Pancreas (tissue), 10 donors: ENCODE results near the gene PTH1R. TPM values are rescaled to one million over a fixed set of nuclear protein-coding genes. Genes with fewer than 3 reads are reported as not detected.

Source experiments
- ATAC-seq, 4 donors: fragments of 200-7000 bp; cut with Tn5 transposase; one replicate each; pipeline versions ENCODE4 v1.8.0 to v1.9.1; 2020; ENCODE audit warnings: mild to moderate bottlenecking in 4 of 4, moderate library complexity in 4 of 4
- DNase-seq, 6 donors: peaks; one replicate each; pipeline ENCODE4 v3.0.0-alpha.2; 2020
- FAIRE-seq: peaks from 2 replicates; lab custom pipeline; 2012; peaks lifted over from hg19 to GRCh38; lab: Jason Lieb, UNC
- H3K27ac ChIP-seq, 4 donors: fragments of 200-600 bp; sonication (generic); 1 replicate in 3 of 4; 2 replicates in 1 of 4; pipeline versions ENCODE4 v1.5.0 to v1.8.0; 2020
- H3K27me3 ChIP-seq, 4 donors: fragments of 200-600 bp; one replicate each; pipeline ENCODE4 v1.8.0; 2021
- H3K36me3 ChIP-seq, 3 donors: fragments of 200-600 bp; sonication (generic) in 1 of 3; one replicate each; pipeline versions ENCODE4 v1.5.0 to v1.8.0; 2020 to 2021
- H3K4me1 ChIP-seq, 3 donors: fragments of 200-600 bp; one replicate each; pipeline ENCODE4 v1.8.0; 2021
- H3K4me3 ChIP-seq, 4 donors: fragments of 200-600 bp; sonication (generic) in 2 of 4; one replicate each; pipeline versions ENCODE4 v1.5.0 to v1.8.0; 2020 to 2021
- H3K9me3 ChIP-seq, 4 donors: fragments of 200-600 bp; one replicate each; pipeline ENCODE4 v1.8.0; 2021
- whole genome bisulfite sequencing, 2 donors: extraction: QIAGEN DNeasy Blood & Tissue Kit; methylation state at CpG; one replicate each; pipeline ENCODE4 v1.1.7; 2013; 5-methylcytosine and 5-hydroxymethylcytosine counted together
- intact Hi-C, 3 donors: fragments of 100-400 bp; cut with DNase I; formaldehyde crosslinking; loops; one replicate each; pipeline versions ENCODE4 v1.11.1 to v1.14.2; 2022
- polyA plus RNA-seq, 2 donors: library from polyadenylated mRNA; stranded (reverse); fragments of 200-250 nt; gene quantifications; one replicate each; pipeline ENCODE4 v1.2.3, GENCODE V29; 2013
- total RNA-seq, 6 donors: library from RNA; stranded (reverse); fragmentation: NEBNext Ultra II Directional in 4 of 6; extraction: Animal tissue kit (Norgen Biotek cat#: 25700) in 4 of 6; gene quantifications; one replicate each; pipeline versions ENCODE4 v1.2.1 to v1.2.4, GENCODE V29; 2021 to 2023
- TF ChIP-seq, protein P1 (sequence below), 4 donors: fragments of 200-600 bp; sonication (generic) in 3 of 4; IDR thresholded peaks; one replicate each; pipeline versions ENCODE4 v1.5.0 to v1.8.0; 2021; ENCODE audit warnings: antibody characterized with exemption in 4 of 4
- donor health status: healthy with polysubstance abuse.
- donor health status: DM: no; HTN: no; CAD: no; lungs with moderate emphysema.
- donor health status: DM: no; HTN: no; CAD: no.
- donor health status: control.
- donor health status: control.
- donor health status: Bipolar disorder and iron deficiency.
- donor health status: DM: yes; HTN: yes; CAD: no.
- donor health status: DM: no; HTN: no; CAD: no.
- donor health status: DM: no; HTN: no; CAD: no.
- donor health status: DM: yes; HTN: yes; CAD: no.

The PTH1R gene
- total and polyA plus RNA-seq, 8 donors = 0.49 to 34.8 (median 2.0) TPM

DNA sequence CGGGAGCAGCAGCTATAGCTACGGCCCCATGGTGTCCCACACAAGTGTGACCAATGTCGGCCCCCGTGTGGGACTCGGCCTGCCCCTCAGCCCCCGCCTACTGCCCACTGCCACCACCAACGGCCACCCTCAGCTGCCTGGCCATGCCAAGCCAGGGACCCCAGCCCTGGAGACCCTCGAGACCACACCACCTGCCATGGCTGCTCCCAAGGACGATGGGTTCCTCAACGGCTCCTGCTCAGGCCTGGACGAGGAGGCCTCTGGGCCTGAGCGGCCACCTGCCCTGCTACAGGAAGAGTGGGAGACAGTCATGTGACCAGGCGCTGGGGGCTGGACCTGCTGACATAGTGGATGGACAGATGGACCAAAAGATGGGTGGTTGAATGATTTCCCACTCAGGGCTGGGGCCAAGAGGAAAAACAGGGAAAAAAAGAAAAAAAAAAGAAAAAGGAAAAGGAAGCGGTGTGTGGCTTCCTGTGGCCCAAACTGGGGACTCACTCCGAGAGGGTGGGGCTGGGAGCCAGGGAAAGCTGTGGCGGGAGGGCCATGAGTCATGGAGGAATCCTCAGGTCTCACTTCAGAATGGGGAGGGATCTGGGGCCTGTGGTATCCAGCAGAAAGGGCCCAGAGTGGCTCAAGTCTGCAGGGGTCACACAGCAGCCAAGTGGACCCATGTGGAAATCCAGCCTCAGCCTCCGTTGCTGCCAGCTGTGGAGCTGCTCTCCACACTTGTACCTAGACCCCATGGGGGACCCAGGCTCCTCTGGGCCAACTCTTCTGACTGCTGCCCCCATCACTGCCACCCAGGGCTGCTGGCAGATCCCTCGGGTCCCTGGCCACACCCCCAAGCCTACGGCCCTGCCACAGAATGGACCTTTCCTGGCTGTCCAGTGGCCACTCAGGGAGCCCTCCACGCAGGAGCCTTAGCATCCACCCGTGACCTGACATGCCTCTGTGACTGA lies 26.1 kb downstream of the PTH1R start:
- H3K4me3 ChIP-seq = no peak overlapping the region
- DNase-seq (peak in 2 of 6 donors; percentile 47 to 55), FAIRE-seq (no peak), ATAC-seq (no peak)
- H3K27ac ChIP-seq = no peak overlapping the region
- intact Hi-C loops = loop anchor here in 1 of 3 donors (10.0 kb wide), 1 partner anchor 199 kb away; the partner anchor contains the start of gene TMIE
- TF ChIP-seq, protein P1, sequence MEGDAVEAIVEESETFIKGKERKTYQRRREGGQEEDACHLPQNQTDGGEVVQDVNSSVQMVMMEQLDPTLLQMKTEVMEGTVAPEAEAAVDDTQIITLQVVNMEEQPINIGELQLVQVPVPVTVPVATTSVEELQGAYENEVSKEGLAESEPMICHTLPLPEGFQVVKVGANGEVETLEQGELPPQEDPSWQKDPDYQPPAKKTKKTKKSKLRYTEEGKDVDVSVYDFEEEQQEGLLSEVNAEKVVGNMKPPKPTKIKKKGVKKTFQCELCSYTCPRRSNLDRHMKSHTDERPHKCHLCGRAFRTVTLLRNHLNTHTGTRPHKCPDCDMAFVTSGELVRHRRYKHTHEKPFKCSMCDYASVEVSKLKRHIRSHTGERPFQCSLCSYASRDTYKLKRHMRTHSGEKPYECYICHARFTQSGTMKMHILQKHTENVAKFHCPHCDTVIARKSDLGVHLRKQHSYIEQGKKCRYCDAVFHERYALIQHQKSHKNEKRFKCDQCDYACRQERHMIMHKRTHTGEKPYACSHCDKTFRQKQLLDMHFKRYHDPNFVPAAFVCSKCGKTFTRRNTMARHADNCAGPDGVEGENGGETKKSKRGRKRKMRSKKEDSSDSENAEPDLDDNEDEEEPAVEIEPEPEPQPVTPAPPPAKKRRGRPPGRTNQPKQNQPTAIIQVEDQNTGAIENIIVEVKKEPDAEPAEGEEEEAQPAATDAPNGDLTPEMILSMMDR (IDR thresholded peaks at IDR 0.05) = no peak
- 69 to 82% methylated on average over 20 to 21 of the region's 21 CpGs for WGBS, 2 donors
- H3K9me3 ChIP-seq = no peaks in the 10 kb centered on the region
- no peaks in the 10 kb centered on the region for H3K27me3 ChIP-seq
- peaks cover 0 to 3% (median 0%) of the 10 kb centered on the region in 3 donors for H3K4me1 ChIP-seq
- no peaks in the 10 kb centered on the region for H3K36me3 ChIP-seq

DNA sequence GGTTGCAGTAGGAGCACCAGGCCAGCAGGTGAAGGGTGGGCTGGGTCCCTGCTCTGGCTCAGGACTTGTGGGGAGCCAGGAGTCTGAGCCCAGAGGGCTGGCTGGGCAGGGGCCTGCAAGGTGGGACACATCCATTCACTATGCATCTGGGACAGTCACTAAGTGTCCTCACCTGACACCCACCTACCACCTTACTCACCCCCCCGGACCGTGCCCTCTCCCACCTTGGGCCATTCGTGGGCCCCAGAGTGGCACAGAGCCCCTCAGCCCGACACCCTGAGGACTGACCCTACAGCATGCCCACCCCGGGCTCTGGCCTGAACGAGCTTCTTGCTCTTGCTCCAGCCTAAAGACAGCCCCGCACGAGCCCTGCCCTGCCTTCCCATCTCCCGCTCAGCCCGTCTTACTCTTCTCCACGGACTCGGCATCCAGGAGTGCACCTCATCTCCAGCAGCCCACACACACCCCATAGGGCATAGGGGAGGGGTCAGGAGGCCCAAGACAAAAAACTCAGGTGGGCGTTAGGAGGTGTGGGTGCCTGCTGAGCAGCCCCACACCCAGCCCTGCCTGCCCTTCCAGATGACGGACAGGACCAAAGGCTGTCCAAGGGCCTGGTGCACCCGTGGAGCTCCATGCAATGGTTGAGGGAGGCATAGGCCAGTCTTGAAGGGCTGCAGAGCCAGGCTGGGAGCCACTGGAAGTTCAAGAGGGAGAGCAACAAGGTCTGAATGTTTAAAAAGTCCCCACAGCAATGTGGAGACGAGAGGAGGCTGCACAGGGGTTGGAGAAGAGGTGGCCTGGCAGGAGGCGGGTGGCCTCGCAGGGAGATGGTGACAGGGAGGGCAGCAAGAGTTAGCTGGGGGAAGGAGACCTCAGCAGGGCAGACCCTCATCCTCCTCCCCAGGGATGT lies 27.0 kb downstream of the PTH1R start:
- 80 to 85% methylated on average over 18 of the region's 18 CpGs for WGBS, 2 donors
- ATAC-seq (no peak), FAIRE-seq (no peak), DNase-seq (peak in 2 of 6 donors; percentile 49 to 58)
- H3K4me1 ChIP-seq = peaks cover 0 to 5% (median 3%) of the 10 kb centered on the region in 3 donors
- H3K4me3 ChIP-seq = no peak overlapping the region
- no peak overlapping the region for H3K27ac ChIP-seq
- H3K27me3 ChIP-seq = no peaks in the 10 kb centered on the region
- H3K9me3 ChIP-seq = no peaks in the 10 kb centered on the region
- H3K36me3 ChIP-seq = no peaks in the 10 kb centered on the region
- TF ChIP-seq, protein P1 (IDR thresholded peaks at IDR 0.05) = no peak
- intact Hi-C loops = loop anchor here in 1 of 3 donors (10.0 kb wide), 1 partner anchor 200 kb away; the partner anchor contains the start of gene TMIE

DNA sequence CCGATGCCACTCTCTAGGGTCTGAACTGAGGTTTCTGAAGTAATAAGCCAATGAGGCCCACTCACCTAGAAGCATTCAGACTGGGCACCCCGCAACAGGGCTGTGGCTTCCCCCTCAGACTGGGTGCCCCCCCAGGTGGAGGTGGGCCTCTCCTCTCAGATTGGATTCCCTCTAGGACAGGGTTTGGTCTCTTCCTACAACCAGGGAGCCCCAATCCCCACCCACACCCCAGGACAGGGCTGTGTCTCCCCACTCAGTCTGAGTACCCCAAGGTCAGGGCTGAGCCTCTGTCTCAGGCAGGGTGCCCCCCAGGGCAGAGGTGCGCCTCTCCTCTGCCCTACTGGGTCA lies 27.7 kb downstream of the PTH1R start:
- no peak for FAIRE-seq
- Histone ChIP-seq H3K27ac (no peak overlapping the region), H3K36me3 (no peaks in the 10 kb centered on the region), H3K9me3 (no peaks in the 10 kb centered on the region), H3K27me3 (no peaks in the 10 kb centered on the region), H3K4me3 (no peak overlapping the region), H3K4me1 (peaks cover 0 to 6% (median 3%) of the 10 kb centered on the region in 3 donors)
- DNase-seq = peak in 2 of 6 donors; percentile 32 to 35
- WGBS, 2 donors = 84 to 89% methylated on average over 2 to 3 of the region's 3 CpGs
- intact Hi-C loops = loop anchor here in 1 of 3 donors (10.0 kb wide), 1 partner anchor 200 kb away; the partner anchor contains the start of gene TMIE
- TF ChIP-seq, protein P1 (IDR thresholded peaks at IDR 0.05) = no peak
- no peak for ATAC-seq

DNA sequence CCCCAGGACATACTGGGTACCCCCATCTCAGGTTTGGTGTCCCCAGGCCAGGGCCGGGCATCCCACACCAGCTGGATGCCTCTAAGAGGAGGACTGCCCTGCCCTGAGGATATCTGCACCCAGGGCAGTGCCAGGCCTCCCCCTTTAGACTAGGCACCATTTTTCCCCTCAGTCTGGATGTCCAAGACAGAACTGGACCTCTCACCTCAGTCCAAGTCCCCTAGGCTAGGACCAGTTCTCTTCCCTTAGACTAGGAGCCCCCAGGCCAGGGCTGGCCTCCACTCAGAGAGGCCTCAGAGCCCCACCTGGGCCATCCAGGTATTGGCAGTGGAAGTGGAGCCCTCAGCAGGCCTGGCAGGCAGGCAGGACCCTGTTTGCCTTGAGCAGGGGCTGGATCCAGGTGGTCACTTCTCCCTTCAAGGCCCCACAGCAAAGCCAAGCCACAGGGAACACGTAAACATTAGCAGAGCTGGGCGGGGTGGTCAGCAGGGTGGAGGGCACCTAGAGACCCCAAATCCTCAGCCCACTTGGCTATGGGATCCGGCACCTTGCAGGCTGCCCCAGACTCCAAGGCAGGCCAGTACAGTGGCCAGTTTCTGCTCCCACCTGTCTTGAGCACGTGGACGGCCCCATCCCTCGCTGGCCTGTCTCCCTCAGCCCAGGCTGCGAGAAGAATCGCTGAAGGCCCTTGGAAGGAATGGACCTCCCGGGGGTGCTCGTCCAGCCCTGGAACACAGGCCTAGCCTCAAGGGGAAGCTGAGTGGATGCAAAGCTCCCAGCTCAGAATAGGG lies 28.3 kb downstream of the PTH1R start:
- Histone ChIP-seq H3K9me3 (no peaks in the 10 kb centered on the region), H3K4me1 (peaks cover 0 to 6% (median 3%) of the 10 kb centered on the region in 3 donors), H3K27me3 (no peaks in the 10 kb centered on the region), H3K4me3 (no peak overlapping the region), H3K36me3 (no peaks in the 10 kb centered on the region), H3K27ac (no peak overlapping the region)
- intact Hi-C loops = loop anchor here in 1 of 3 donors (10.0 kb wide), 1 partner anchor 201 kb away; the partner anchor contains the start of gene TMIE
- 75 to 78% methylated on average over 11 of the region's 11 CpGs for WGBS, 2 donors
- TF ChIP-seq, protein P1 (IDR thresholded peaks at IDR 0.05) = no peak
- FAIRE-seq (no peak), DNase-seq (peak in 2 of 6 donors; percentile 46 to 52), ATAC-seq (no peak)
